ENCODE data around the gene ZNHIT3.
"Not testable (repeated sequence)": the region's sequence is repeated elsewhere in the genome, so short reads cannot be mapped to it uniquely, and the experiment has no call there.

The ZNHIT3 gene

DNA sequence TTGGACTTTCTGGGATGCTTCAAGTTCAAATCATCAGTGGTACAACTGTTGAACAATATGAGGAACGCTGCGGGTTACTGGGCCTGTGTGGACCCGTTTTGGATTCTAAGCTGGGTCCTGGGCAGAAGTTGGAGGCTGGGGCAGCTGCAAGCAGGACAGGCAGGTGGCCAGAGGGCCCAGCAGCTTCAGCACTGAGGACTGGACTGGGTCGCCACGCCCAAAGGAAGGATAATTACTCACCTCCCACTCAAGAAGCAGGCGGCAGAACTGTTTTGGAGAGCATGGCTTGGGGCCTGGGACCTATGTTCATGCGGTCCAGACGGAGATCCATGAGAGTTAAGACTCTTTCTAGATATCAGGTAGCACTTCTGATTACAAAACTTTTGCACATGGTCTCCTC lies 1.5 kb upstream of the ZNHIT3 start:
- no peak for DNase-seq

DNA sequence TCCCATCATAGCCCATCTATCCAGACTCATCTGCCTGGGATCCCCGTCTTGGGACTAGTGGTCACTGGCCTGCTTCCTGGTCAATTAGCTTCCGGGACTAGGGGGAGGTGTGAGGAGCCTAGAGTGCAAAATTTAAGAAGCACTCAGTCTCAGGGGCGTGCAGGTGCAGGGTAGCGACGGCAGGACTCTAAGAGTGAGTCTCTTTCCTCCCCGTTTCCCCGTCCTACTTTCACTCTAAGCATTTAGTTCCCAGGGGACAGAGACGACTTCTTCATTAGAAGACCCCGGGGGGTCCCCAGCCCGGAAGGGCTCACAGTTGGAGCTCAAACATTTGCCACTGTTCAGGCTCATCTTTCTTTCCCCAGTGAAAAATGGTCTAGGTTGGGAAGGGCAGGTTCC lies 677 bp upstream of the ZNHIT3 start:
- no peak for DNase-seq

DNA sequence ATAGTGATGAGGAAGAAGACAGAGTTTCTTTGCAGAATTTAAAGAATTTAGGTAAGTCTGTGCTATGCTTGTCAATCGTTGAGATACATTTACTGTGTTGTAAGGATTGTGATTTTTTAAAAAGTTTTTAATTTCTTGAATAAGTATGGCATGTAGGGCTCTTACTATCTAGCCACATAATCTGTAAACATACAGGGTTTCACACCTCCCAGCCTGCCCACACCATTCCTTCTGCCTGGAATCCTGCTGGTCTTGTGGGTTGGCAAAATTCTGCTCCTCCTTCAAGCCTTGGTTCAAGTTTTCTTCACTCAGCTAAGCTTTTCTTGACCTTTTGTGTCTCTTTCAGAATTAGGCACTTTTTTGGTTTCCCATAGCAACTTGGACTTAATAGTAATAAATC lies 7.5 kb downstream of the ZNHIT3 start:
- DNase-seq: no peak

DNA sequence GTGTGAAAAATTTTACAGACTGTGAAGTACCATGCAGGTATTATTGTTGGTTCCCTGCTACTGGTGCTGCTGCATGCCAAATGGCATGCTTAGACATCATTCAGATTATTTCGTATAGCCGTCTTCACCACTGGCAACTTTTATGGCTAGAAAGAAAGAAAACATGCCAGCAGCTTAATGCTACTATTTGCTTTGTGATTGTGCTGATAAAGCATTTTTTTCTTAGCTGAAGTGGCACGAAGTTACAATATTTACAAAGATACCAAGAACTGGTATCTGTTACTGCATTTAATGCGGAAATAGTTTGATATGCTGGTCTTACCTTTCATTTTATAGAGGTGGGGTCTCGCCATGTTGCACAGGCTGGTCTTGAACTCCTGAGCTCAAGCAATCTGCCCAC lies 8.2 kb downstream of the ZNHIT3 start:
- DNase-seq: no peak

DNA sequence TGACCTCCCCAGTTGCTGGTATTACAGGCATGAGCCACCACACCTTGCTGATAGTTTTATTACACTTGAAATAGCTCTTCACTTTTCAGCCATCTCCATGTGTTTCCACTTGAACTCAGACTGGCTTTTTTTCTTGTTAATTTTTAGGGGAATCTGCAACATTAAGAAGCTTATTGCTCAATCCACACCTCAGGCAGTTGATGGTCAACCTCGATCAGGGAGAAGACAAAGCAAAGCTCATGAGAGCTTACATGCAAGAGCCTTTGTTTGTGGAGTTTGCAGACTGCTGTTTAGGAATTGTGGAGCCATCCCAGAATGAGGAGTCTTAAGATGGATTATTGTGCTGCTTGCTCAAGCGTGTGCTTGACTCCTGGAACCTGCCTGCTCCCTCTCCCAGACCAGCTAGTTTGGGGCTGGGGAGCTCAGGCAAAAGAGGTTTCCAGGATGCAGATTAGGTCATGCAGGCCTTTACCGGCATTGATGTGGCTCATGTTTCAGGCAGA lies 8.6 kb downstream of the ZNHIT3 start:
- DNase-seq: no peak

DNA sequence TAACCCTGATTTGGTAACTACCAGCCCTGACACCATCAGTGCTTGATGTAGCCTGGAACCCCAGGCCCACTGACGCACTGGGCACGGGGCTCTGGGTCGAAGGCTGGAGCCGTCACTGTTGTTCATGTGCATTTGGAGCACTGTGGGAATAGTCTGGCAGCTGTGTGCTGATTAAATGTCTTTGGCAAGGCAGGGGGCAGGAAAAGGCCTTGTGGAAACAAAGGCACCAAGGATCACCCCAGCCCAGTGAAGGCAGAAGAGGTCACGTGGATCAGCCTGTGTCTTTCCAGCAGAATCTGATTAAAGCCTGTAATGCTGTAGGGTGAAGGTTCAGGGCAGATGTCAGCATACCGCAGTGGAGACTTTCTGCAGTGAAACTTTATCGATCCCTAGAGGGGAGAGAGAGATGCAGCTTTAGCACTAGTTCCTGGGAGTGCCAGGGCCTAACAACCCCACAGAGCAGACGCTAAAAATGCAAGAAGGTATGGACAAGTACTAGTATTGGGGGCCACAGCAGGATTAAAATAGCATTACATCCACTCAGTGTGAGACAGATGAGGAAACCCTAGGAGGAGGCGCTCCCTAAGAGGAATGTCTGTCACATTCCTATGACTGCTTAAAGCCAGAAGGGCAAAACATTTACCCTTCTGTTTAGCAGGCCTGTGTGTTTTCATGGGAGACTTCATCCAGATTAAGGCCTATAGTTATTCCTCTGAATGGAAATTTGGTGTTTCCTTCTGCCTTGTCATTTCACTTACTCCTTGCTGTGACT lies 9.7 kb downstream of the ZNHIT3 start:
- DNase-seq: no peak

DNA sequence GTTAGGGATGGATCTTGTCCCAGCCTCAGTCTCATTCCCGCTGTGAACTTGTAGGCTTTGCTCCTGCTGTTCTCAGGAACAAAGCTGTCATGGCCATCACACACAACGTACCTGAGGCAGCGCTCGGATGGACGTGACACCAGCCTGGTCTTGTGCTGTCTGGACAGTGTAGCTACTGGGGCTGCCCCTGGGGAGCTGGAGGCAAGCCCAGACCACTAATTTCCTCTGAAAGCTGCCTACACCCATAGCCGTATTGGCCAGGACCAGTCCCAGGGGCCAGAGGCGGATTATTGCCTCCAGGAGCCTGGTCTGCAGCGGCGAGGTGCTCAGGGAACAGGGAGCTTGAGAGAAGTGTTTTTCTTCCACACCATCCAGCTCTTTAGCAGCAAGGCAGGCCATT lies 11.7 kb downstream of the ZNHIT3 start:
- no peak for DNase-seq

DNA sequence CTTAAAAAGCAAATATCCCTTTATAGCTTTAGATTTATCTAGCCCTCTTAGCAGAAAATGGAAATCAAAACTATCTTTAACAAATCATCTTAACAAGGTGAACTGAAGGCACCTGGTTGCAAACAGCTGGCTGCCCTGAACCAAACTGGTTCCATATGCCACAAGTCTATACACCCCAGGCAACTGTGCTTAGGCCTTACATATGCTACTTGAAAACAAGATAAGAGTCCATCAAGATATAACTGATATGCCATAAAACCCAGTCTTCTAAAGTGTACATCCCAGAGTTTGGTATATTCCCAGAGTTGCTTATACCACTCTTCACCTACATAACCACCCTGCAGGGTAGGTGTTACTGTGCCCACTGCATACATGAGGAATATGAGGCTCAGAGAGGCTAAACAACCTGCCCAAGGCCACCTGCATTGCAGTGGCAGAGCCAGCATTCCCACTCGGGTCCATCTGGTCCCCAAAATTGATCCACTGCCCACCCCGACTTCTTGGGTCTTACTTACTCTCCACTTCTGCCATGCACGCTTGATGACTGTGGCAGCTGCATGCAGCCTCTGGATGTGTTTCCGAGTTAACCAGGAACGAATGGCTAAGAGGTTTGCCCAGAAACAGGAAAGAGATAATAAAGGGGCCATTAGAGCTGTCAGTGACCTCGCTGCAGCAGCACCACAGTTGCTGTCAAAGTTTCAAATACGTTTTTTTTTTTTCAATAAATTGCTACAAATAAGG lies 12.2 kb downstream of the ZNHIT3 start:
- DNase-seq: no peak

DNA sequence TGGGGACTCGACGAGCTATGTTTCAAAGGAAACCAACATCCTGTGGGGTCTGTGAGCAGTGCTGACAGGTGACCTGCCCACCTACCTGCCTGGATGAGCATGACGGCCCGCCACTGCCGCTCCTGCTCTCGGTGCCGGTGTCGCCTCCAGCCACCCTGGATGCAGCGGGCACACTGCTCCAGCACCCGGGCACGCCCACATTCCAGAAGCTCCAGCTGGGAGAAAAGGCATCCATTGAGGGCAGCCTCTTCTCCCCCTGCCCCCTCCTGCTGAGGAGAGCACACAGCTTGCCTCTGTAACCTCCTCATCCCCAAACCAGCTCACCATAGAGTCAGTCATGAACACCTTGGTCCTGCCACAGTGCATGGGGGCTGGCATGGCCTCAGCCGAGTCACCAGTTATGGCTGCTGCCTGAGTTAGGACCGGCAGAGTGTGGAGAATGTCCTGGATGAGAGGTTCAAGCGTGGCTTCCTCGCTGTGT lies 14.3 kb downstream of the ZNHIT3 start:
- no peak for DNase-seq

DNA sequence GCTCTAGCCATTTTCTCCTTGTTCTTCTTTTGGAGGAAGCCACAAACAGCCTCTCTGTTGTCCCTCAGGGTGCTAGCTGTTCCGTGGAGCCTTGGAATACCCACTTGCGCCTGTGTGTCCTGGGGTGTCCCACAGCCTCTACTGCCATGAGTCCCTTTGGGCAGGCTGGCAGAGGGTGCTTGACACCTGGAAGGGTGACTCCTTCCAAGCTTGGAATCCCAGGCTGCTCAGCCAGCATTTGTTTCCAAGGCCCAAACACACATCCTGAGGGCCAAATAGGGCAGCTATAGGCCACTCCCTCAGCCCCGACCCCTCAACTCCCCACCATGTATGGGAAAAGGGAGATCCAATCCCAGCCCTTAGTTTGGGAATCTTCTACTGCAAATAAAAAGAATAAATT lies 14.9 kb downstream of the ZNHIT3 start:
- no peak for DNase-seq

DNA sequence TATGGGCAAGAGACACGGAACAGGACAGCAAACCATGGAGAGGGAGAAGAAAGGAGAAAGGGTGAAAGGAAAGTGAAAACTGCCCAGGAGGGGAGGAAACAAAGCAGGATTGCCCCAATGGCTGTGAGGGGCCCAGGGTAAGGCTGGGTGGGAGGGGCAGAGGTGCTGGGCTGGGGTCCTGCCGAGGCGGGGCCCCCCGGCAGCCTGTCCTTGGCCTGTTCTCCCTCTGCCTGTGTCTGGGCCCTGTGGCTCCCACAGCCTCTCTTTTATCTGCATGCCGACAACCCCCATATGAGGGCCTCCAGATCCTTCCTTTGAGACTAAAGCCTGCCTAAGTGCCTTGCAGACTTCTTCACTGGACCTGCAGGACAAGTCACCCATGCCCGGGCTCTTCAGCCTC lies 15.5 kb downstream of the ZNHIT3 start:
- no peak for DNase-seq

DNA sequence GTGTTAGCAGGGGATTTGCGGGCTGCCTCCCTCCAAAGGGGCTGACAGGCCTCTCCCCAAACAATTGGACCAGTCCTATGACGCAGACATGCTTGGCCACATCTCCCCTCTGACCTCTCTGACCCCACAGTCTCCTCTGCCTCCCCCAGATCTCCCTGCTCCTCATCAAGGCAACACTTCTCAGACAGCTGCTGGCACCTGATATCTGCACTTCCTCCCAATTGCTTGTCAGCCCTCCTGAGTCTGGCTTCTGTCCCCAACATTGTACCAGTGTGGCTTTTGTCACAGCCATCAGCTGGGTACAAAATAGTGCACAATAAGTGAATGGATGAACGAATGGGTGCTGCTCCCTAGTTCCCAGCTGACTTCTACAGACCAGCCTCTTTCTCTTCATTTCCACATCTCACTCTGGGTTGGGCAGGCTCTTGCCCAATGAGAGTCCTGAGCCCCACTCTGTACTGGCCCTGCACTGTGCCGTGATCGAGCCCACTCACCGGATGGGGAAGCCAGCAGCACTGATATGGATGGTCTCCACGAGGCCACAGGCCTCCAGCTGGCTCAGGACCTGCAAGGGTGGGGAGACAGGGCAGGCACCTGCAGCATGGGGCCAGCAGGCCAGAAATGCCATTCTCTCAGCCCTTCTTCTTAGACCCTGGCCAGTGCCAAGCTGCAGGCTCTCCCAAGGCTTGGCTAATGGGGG lies 17.1 kb downstream of the ZNHIT3 start:
- no peak for DNase-seq

DNA sequence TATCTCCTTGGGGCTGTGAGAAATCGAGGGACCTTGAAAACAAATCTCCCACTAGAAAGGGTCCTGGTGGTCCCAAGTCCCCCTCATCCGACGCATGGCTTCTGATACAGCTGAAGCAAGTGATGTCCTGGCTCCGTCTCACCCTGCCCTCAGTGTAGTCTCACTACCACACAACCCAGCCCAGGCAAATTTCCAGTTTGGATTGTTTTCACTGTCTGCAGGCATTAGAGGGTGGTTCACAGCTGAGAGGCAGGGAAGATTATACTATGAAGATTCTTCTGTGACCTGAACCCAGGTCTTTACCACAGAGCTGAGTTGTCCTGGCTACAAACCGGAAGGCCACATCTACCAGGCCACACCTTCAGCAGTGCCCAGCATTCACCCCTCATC lies 17.7 kb downstream of the ZNHIT3 start:
- no peak for DNase-seq

DNA sequence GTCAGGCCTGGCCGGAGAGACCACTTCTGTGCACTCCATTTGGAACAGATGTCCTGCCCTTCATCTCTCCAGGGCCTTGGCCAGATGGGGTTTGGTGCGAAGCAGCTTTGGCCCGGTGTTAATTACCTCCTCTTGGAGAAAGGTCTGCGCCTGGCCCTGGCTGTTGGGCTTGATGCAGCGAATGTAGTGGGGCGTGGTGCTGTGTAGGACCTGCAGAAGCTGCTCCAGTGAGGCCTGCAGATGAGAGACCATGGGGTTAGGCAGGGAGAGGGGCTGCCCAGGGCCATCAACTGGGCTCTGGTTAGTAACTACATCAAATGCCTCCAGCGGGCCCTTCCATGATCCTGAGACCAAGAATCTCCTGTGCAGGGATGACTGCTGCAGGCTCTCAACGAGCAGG lies 18.7 kb downstream of the ZNHIT3 start:
- no peak for DNase-seq

DNA sequence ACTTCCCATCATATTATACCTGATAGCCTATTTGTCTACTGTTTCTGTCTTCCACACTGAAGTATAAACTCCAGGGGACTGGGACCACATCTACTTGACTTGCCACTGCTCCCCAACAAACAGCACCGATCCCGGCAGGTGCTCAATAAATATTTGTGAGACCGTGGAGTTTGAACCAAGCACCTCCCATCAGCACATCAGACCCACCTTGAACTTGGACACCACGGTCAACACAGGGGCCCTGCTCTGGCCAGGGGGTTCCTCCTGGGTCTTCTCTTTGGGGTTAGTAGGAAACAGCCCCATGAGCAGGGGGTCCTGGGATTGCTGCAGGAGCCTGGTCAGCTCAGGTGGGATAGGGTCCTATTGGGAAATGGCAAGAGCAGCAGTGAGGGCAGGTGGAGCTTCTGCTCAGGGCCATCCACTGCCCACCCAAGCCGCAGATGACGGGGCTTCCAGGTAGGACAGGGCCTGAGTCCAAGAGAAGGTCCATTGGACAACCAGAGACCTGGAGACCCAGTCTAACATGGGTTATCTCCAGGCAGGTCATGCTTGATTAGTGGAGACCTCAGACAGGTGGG lies 19.9 kb downstream of the ZNHIT3 start:
- DNase-seq: no peak

DNA sequence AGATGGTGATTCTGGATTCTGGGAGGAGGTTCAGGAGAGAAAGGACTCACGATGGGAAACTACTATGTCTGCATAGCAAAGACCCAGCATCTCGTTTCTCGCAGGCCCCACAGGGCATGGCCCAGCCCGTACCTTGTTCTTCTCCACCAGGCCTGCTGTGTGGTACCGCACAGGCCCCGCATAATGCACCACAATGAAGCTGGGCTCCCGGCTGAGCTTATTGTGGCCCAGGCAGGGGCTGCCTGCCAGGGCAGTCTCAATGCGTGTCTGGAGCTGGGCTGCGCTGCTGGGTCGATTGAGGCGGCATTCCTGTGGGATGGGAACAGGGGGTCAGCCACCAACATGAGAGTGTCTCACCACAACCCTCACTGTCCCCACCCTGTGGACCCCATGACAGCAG lies 20.4 kb downstream of the ZNHIT3 start:
- no peak for DNase-seq

DNA sequence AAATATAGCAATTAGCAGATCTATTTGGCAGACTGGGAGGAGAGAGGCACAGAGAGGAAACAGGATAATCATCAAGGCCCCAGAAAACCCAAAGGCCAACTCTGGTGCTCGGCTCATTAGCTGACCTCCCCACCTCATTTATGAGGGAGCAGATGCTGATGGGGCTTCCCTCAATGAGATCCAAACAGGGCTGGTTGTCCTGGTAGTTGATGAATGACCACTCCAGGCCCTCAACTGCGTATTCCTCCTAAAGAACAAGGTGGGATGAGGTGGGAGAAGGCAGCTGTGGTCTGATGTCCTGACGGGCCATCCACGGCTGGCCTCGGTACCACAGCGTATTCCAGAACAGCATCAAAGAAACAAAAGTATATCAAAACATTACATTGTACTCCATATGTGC lies 20.8 kb downstream of the ZNHIT3 start:
- DNase-seq: no peak

DNA sequence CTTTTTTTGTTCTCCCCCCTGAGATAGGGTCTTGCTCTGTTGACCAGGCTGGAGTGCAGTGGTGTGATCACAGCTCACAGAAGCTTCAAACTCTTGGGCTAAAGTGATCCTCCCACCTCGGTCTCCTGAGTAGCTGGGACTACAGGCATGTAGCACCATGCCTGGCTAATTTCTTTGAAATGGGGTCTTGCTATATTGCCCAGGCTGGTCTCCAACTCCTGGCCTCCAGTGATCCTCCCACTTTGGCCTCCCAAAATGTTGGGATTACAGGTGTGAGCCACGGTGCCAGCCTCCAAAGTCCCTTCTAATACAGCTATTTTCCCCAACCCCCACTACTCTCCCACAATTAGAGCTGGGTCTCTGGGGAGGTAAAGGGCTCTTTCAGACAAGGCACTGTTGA lies 22.0 kb downstream of the ZNHIT3 start:
- not testable (repeated sequence) for DNase-seq

DNA sequence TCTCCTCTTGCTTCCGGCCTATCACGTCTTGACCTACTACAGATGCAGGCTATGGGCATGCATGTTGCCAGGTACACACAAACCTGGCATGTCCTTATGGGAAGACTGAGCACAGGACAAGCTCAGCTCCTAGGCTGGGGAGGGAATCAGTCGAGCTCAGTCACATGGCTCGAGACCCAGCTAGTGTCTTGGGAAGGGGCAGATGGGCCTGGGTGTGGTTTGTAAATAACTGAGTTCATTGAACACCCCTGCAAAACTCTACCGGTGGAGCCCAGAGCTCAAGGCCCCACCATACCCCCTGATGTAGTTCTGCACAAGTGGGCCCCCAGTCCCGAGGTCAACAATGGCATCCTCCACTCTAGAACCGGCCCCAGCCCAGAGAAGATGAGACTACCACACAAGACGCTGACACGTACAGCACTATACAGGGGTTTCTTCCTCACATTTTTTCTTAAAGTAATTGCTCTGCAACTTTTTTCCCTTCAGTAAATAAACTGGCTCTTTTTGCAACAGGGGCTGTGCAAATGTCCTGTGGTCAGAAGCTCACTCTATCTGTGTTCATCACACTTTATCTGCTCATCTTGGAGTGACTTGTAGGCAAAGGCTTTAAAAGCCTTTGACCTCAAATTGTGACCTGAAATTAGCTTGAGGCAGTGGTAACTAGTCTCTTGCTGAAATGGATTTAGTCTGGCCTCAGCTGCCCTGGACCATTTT lies 22.9 kb downstream of the ZNHIT3 start:
- DNase-seq: no peak

DNA sequence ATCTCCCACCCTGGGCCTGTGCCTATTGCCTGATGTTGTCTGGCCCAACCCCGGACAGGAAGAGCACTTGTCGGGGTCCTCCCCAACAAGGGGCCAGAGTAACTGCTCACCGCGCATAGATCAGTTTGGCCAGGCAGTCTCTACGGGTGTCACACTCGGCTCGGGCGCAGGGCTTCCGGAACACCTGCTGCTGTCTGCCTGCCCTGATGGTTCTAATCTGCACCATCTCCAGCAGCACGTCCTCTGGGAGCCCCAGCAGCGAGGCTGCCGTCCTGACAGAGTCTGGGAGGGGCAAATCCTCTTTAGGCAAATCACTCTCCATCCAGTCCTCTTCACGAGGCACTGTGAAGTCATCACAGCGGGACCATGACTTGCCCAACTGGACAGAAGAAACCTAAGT lies 24.2 kb downstream of the ZNHIT3 start:
- no peak for DNase-seq

DNA sequence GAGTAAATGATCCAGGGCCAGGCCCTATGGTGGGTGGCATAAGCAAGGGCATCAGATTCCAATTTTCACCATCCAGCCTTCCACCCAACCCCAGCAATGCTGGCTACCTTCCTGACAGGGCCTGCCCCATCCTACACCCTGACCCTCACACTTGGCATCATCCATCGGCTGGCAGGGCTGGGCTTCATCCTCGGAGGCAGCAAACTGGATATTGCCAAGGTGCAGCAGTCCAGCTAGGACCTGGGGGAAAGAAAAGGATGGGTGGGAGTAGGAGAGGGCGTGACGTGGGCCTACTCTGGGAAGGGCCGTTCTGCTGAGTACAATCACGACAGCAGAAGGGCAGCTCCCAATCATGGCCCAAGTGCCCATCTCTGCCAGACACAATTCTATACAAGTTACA lies 24.7 kb downstream of the ZNHIT3 start:
- no peak for DNase-seq

DNA sequence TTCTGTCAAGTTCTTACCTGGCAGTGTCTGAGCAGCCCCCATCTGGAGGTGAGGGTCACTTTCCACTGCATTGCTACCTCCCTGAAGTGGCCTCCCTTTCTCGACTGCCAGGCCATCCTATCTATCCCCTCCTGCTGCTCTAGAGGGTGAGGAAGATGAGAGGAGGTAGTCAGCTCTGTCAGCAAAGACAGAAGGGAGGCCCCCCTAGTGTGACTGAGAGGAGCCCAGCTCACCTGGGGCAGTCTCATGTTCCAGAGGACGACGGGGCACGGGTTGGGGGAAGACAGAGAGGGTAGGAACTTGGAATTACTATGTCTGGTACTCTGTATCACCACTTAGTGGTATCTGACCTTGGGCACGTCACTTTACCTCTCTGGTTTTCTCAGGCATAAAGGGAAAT lies 26.2 kb downstream of the ZNHIT3 start:
- no peak for DNase-seq

DNA sequence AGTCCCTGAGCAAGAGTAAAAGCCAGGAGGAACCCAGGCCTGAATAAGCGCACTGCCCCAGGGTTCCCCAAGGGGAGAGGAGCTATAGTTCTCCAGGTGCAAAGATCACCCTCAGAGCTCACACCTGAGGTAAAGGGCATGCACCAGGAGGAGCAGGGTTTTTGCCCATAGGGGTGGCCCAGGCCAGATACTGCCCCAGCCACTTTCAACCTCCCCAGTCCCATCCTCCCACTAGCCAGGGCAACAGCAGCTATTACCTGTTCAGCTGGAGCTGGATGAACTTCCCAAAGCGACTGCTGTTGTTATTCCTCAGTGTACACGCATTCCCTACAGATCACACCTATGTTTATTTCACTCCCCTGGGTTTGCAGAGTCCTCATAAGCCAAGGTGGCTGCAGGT lies 28.4 kb downstream of the ZNHIT3 start:
- no peak for DNase-seq
